Measurements from ENCODE around the gene DNAJC22.

DNA sequence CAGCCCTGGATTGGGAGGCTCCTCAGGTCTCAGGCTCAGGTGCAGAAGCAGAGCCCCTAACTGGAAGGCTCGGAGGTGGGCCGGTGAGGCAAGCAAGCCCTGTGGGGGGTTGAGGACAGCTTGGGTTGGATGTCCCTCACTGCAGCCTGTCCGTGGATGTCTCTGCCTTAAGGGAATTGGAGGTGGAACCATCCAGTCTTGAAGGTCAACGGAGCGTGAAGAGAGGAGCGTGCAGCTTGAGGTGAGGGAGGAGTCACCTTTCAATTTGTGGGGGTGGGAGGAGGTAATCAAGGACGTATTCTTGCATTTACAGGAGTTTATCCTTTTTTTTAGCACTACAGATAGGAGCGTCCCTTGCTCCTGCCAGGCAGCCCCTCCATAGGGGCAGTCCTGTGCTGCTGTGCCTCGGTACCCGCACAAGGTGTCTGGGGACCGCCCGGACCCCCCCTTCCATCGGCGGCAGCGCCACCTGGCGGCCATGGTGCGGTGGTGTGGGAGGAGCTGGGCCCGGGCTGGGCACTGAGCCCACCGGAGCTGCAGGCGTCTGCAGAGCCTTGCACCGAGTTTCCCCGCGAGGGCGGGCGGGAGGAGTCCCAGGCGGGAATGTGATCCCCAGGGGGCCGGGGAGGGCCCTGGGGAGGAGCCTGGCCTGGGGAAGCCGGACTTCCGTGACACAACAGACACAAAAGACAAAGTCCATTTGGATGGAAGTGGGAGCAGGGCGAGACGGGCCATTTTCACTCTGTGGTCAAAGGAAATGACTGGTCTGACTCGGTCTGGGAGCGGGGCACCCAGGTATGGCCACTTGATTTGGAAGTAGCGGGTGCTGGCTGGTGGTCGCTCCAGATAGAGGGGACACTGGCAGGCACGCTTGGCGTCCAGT is 864 bp downstream of the DNAJC22 start:
- no peak for TF ChIP-seq NR3C1 (CRISPR knock-in tag; conservative IDR thresholded peaks at IDR 0.05; ENCODE audit: low read depth)
- TF ChIP-seq CTCF (IDR thresholded peaks at IDR 0.05), result peak; percentile 97
- TF ChIP-seq MXD4 (CRISPR knock-in tag; IDR thresholded peaks at IDR 0.05; ENCODE audit: borderline replicate concordance), result no peak

Measured in WTC11 (cell line).